GM12878 (cell line): Measurements from ENCODE around the gene MAP2K1. TPM values are rescaled to one million over a fixed set of nuclear protein-coding genes. Genes with fewer than 3 reads are reported as not detected.

Experiments
- ATAC-seq: fragments of 200-7000 bp; cut with Tn5 transposase; 3 replicates; pipeline ENCODE4 v1.9.1; 2020; ENCODE audit warnings: mild to moderate bottlenecking, moderate library complexity
- BruUV-seq: library from RNA; stranded (reverse); fragments of 400-500 nt; replicated peaks from 2 replicates; lab custom pipeline; 2021; lab: Mats Ljungman, UMichigan
- CTCF ChIA-PET: fragments of 300-600 bp; sonication (Branson Sonifier 250); formaldehyde crosslinking; extraction: SDS; loops from one replicate; lab custom pipeline; 2021; ENCODE audit warnings: inconsistent platforms; lab: Yijun Ruan, JAX
- POLR2A ChIA-PET: fragments of 350-600 bp; formaldehyde crosslinking; extraction: SDS; loops from one replicate; lab custom pipeline; 2021; ENCODE audit warnings: inconsistent platforms; lab: Charles Lee
- RAD21 ChIA-PET: fragments of 300-600 bp; sonication (Branson Sonifier 250); formaldehyde crosslinking; loops from one replicate; lab custom pipeline; 2023; ENCODE audit warnings: antibody characterized with exemption; ENCODE audit not compliant: unreplicated experiment; lab: Charles Lee
- SMC1A ChIA-PET: fragments of 300-600 bp; sonication (Branson Sonifier 250); formaldehyde crosslinking; loops from one replicate; lab custom pipeline; 2023; ENCODE audit not compliant: unreplicated experiment, uncharacterized antibody; lab: Charles Lee
- DNase-seq: peaks from one replicate; pipeline ENCODE4 v3.0.0-alpha.2; 2011; ENCODE audit warnings: low read depth, low spot score
- FAIRE-seq: peaks from 3 replicates; lab custom pipeline; 2011; peaks lifted over from hg19 to GRCh38; lab: Jason Lieb, UNC
- H2AFZ ChIP-seq: 2 replicates; pipeline ENCODE4 v1.6.0; 2011; ENCODE audit warnings: low read depth, low read length, control low read depth; ENCODE audit not compliant: control insufficient read depth
- H3K27ac ChIP-seq: 2 replicates; pipeline ENCODE4 v1.5.1; 2011; ENCODE audit warnings: control low read depth; ENCODE audit not compliant: control insufficient read depth, insufficient read depth
- H3K27me3 ChIP-seq, 2 experiments: replicated peaks in 1 of 2; 2 replicates each; pipeline versions ENCODE4 v1.6.0 to v1.6.1; 2011; ENCODE audit warnings: low read length in 1 of 2; ENCODE audit not compliant: control insufficient read depth in 2 of 2, insufficient read depth in 2 of 2
- H3K36me3 ChIP-seq, 2 experiments: 2 replicates each; pipeline ENCODE4 v1.5.1; 2011; ENCODE audit warnings: low read length in 1 of 2; ENCODE audit not compliant: control insufficient read depth in 2 of 2, insufficient read depth in 2 of 2
- H3K4me1 ChIP-seq: 2 replicates; pipeline ENCODE4 v1.6.1; 2011; ENCODE audit warnings: mild to moderate bottlenecking, low read length, moderate library complexity, mixed read lengths; ENCODE audit not compliant: control insufficient read depth, insufficient read depth
- H3K4me2 ChIP-seq: 2 replicates; pipeline ENCODE4 v1.6.0; 2011; ENCODE audit warnings: control low read depth; ENCODE audit not compliant: control insufficient read depth, insufficient read depth
- H3K4me3 ChIP-seq: fragments of 200-600 bp; sonication (generic); 2 replicates; pipeline ENCODE4 v1.5.1; 2016
- H3K79me2 ChIP-seq: 2 replicates; pipeline ENCODE4 v1.6.0; 2011; ENCODE audit warnings: low read length; ENCODE audit not compliant: control insufficient read depth, insufficient read depth
- H3K9ac ChIP-seq: 2 replicates; pipeline ENCODE4 v1.8.0; 2011; ENCODE audit warnings: low read length, control low read depth, mixed read lengths; ENCODE audit not compliant: control insufficient read depth, insufficient read depth
- H3K9me3 ChIP-seq: replicated peaks from 3 replicates; pipeline ENCODE4 v1.5.1; 2011; ENCODE audit warnings: mild to moderate bottlenecking, low read length; ENCODE audit not compliant: control insufficient read depth, insufficient read depth
- H4K20me1 ChIP-seq: 2 replicates; pipeline ENCODE4 v1.6.0; 2011; ENCODE audit not compliant: control insufficient read depth, insufficient read depth
- E2F4 ChIP-seq: IDR thresholded peaks from 2 replicates; pipeline ENCODE4 v1.6.1; 2012; ENCODE audit warnings: low read depth, low read length, improper control_type of control experiment
- EGR1 ChIP-seq, 2 experiments: IDR thresholded peaks; 1 replicate in 1 of 2; 2 replicates in 1 of 2; pipeline ENCODE4 v1.6.1; 2011 to 2012; ENCODE audit warnings: low read depth in 2 of 2, low read length in 2 of 2, borderline replicate concordance in 1 of 2, mild to moderate bottlenecking in 1 of 2, moderate library complexity in 1 of 2
- ETV6 ChIP-seq, 2 experiments: fragments of 450-650 bp in 1 of 2; IDR thresholded peaks in 1 of 2; conservative IDR thresholded peaks in 1 of 2; 2 replicates each; pipeline ENCODE4 v1.6.1; 2014; ENCODE audit warnings: antibody characterized with exemption in 1 of 2, borderline replicate concordance in 1 of 2, low read depth in 1 of 2, mild to moderate bottlenecking in 1 of 2, moderate library complexity in 1 of 2
- IKZF1 ChIP-seq: fragments of 450-650 bp; conservative IDR thresholded peaks from 2 replicates; pipeline ENCODE4 v1.6.1; 2017; ENCODE audit warnings: antibody characterized with exemption, mild to moderate bottlenecking
- IKZF2 ChIP-seq, 2 experiments: fragments of 450-650 bp; IDR thresholded peaks; 2 replicates each; pipeline ENCODE4 v1.6.1; 2017; ENCODE audit warnings: mild to moderate bottlenecking in 2 of 2, moderate library complexity in 2 of 2
- IRF5 ChIP-seq: fragments of 450-650 bp; IDR thresholded peaks from 2 replicates; pipeline ENCODE4 v1.6.1; 2017; ENCODE audit warnings: borderline replicate concordance
- LARP7 ChIP-seq: fragments of 450-650 bp; IDR thresholded peaks from 2 replicates; pipeline ENCODE4 v1.6.1; 2017; ENCODE audit warnings: mild to moderate bottlenecking
- MTA3 ChIP-seq: IDR thresholded peaks from 2 replicates; pipeline ENCODE4 v1.6.1; 2012; ENCODE audit warnings: low read length, inconsistent platforms, borderline replicate concordance
- RELB ChIP-seq: fragments of 450-650 bp; IDR thresholded peaks from 2 replicates; pipeline ENCODE4 v1.6.1; 2017; ENCODE audit warnings: low read depth, mild to moderate bottlenecking, moderate library complexity
- SMAD5 ChIP-seq: IDR thresholded peaks from 2 replicates; pipeline ENCODE4 v1.6.1; 2016; ENCODE audit warnings: antibody characterized with exemption, low read depth
- SREBF2 ChIP-seq: IDR thresholded peaks from 2 replicates; pipeline ENCODE4 v1.6.1; 2012; ENCODE audit warnings: mild to moderate bottlenecking, low read length
- TBL1XR1 ChIP-seq: IDR thresholded peaks from 2 replicates; pipeline ENCODE4 v1.6.1; 2012; ENCODE audit warnings: low read depth, low read length, improper control_type of control experiment
- ZBED1 ChIP-seq: IDR thresholded peaks from 2 replicates; pipeline ENCODE4 v1.6.1; 2016; ENCODE audit warnings: borderline replicate concordance
- ZBTB40 ChIP-seq: fragments of 450-650 bp; IDR thresholded peaks from 2 replicates; pipeline ENCODE4 v1.6.1; 2016; ENCODE audit warnings: mild to moderate bottlenecking, moderate library complexity, borderline replicate concordance
- ZNF217 ChIP-seq: fragments of 450-650 bp; IDR thresholded peaks from 2 replicates; pipeline ENCODE4 v1.6.1; 2017; ENCODE audit warnings: antibody characterized with exemption, mild to moderate bottlenecking
- ZSCAN29 ChIP-seq: fragments of 450-650 bp; IDR thresholded peaks from 2 replicates; pipeline ENCODE4 v1.6.1; 2017; ENCODE audit warnings: mild to moderate bottlenecking, moderate library complexity
- WGBS: methylation state at CpG from one replicate; pipeline ENCODE4 v1.1.6; 2016; ENCODE audit warnings: low lambda C conversion rate; ENCODE audit not compliant: insufficient replicate concordance, insufficient coverage; ENCODE audit errors: missing lambda C conversion rate; 5-methylcytosine and 5-hydroxymethylcytosine counted together
- in situ Hi-C: fragments of 300-500 bp; cut with MboI; formaldehyde crosslinking; loops from 9 replicates; pipeline ENCODE4 v1.14.3; 2018; ENCODE audit warnings: mixed read lengths
- intact Hi-C: fragments of 100-400 bp; cut with micrococcal nuclease; formaldehyde crosslinking; loops from one replicate; pipeline ENCODE4 v1.14.2; 2022; ENCODE audit not compliant: unreplicated experiment
- polyA plus RNA-seq, 11 experiments: library from polyadenylated mRNA; depleted of rRNA in 4 of 11; unstranded in 6 of 11; stranded (reverse) in 5 of 11; fragments of >200 nt; fragmentation: Nextera tagmentation in 4 of 11; fragmentation: Illumina TruSeq in 1 of 11; extraction: Ambion mirVana in 4 of 11; extraction: Trizol in 1 of 11; gene quantifications; 1 replicate in 1 of 11; 2 replicates in 10 of 11; pipeline versions ENCODE4 v1.2.1 to v1.2.3, GENCODE V29; 2011 to 2016; ENCODE audit warnings: inconsistent platforms in 2 of 11, missing spikeins in 2 of 11, low read depth in 1 of 11
- total RNA-seq, 4 experiments: library from RNA; depleted of rRNA in 3 of 4; stranded (reverse); fragments of >200 nt in 3 of 4; fragmentation: Illumina TruSeq in 1 of 4; extraction: Trizol in 1 of 4; gene quantifications; 2 replicates each; pipeline versions ENCODE4 v1.2.1 to v1.2.3, GENCODE V29; 2013 to 2021

Gene MAP2K1
- total and polyA plus RNA-seq, 10 of the 15 experiments (the other 5 are each of a cell fraction or from before 2014, with no cell fraction given) = 11.2 to 112 (median 56.6) TPM

GRCh38 chr15:66480267-66480666 is 93.6 kb downstream of the MAP2K1 start:
- Histone ChIP-seq H3K9ac (no peak overlapping the region), H3K9me3 (no peaks in the 10 kb centered on the region), H2AFZ (no peak overlapping the region), H3K79me2 (peaks cover 3% of the 10 kb centered on the region), H3K27ac (no peak overlapping the region), H3K4me1 (peaks cover 10% of the 10 kb centered on the region), H3K27me3 (no peaks in the 10 kb centered on the region), H3K4me3 (no peak overlapping the region), H3K36me3 (peaks cover 19 to 21% of the 10 kb centered on the region in 2 experiments), H4K20me1 (no peaks in the 10 kb centered on the region), H3K4me2 (no peak overlapping the region)
- 94% methylated on average over 6 of the region's 6 CpGs for WGBS
- TF ChIP-seq IKZF1 = no peak
- no peak for TF ChIP-seq EGR1 (IDR thresholded peaks at IDR 0.05; ENCODE audit: borderline replicate concordance in 1 of 2, low read depth in 2 of 2, low read length in 2 of 2)
- TF ChIP-seq SREBF2 = no peak
- no peak for TF ChIP-seq IKZF2 (IDR thresholded peaks at IDR 0.05)
- no peak for TF ChIP-seq RELB
- no peak for TF ChIP-seq E2F4
- no peak for TF ChIP-seq ETV6 (conservative IDR thresholded peaks at IDR 0.05 in 1 of 2, IDR thresholded peaks at IDR 0.05 in 1 of 2; ENCODE audit: borderline replicate concordance in 1 of 2, low read depth in 1 of 2)
- TF ChIP-seq ZBED1 = no peak
- no peak for TF ChIP-seq MTA3
- TF ChIP-seq LARP7 = no peak
- no peak for TF ChIP-seq ZSCAN29
- no peak for TF ChIP-seq ZBTB40
- no peak for TF ChIP-seq SMAD5
- TF ChIP-seq IRF5 = no peak
- TF ChIP-seq TBL1XR1 = no peak
- no peak for TF ChIP-seq ZNF217
- ChIA-PET RAD21 (no interaction called here), SMC1A (interaction anchor here (0.6 kb wide), 1 partner anchor 59 kb away, joined by 3 read pairs; no protein-coding TSS in a partner anchor), CTCF (interaction anchor here (1.9 kb wide), 1 partner anchor 18 kb away, joined by 5 read pairs; the partner anchor contains the start of gene SNAPC5), POLR2A (no interaction called here)
- intact Hi-C loops = no loop called here
- ATAC-seq (no peak), FAIRE-seq (no peak), DNase-seq (no peak)
- in situ Hi-C loops = no loop called here
- no TSS peak for BruUV-seq
